ENCODE data around the gene TMEM30A. TPM values are rescaled to one million over a fixed set of nuclear protein-coding genes. Genes with fewer than 3 reads are reported as not detected.

The TMEM30A gene
- total RNA-seq, 2 donors from 2014 or later = 20.8 to 60.7 TPM

DNA sequence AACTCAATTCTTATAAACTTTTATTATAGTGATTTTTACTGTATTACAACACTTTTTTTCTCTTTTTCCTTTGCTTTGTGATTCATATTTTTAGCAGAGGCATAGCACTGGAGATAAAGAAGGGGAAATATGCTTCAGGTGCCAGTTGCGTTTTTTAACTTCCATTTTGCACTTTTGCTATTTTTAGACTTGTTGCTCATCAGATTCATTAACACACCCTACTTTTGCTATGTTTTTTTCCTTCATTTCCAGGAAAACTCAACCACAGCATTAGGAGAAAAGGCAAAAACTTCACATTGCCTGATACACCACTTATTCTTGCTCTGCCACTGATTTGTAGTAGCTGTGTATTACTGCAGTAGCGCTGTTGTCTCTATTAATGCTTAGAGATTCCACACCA is 8.0 kb upstream of the TMEM30A start:
- H3K27me3 ChIP-seq = no peaks in the 10 kb centered on the region
- intact Hi-C loops (cut with DNase I) = no loop called here
- peak overlapping the region in 3 of 4 donors; percentile 36 to 81 (median 73) for H3K27ac ChIP-seq
- H3K36me3 ChIP-seq (replicated peaks in 1 of 2; ENCODE audit: insufficient read depth in 1 of 2, low read depth in 2 of 2) = no peaks in the 10 kb centered on the region
- ATAC-seq (no peak), DNase-seq (no peak)
- TF ChIP-seq POLR2A (IDR thresholded peaks at IDR 0.05) = no peak
- TF ChIP-seq, protein P1, sequence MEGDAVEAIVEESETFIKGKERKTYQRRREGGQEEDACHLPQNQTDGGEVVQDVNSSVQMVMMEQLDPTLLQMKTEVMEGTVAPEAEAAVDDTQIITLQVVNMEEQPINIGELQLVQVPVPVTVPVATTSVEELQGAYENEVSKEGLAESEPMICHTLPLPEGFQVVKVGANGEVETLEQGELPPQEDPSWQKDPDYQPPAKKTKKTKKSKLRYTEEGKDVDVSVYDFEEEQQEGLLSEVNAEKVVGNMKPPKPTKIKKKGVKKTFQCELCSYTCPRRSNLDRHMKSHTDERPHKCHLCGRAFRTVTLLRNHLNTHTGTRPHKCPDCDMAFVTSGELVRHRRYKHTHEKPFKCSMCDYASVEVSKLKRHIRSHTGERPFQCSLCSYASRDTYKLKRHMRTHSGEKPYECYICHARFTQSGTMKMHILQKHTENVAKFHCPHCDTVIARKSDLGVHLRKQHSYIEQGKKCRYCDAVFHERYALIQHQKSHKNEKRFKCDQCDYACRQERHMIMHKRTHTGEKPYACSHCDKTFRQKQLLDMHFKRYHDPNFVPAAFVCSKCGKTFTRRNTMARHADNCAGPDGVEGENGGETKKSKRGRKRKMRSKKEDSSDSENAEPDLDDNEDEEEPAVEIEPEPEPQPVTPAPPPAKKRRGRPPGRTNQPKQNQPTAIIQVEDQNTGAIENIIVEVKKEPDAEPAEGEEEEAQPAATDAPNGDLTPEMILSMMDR (IDR thresholded peaks at IDR 0.05) = no peak
- no peak overlapping the region for H3K4me3 ChIP-seq
- peaks cover 0 to 7% (median 0%) of the 10 kb centered on the region in 3 donors for H3K9me3 ChIP-seq
- 57 to 62% methylated on average over 2 of the region's 2 CpGs for whole genome bisulfite sequencing, 2 donors
- peaks cover 44% of the 10 kb centered on the region for H3K4me1 ChIP-seq

DNA sequence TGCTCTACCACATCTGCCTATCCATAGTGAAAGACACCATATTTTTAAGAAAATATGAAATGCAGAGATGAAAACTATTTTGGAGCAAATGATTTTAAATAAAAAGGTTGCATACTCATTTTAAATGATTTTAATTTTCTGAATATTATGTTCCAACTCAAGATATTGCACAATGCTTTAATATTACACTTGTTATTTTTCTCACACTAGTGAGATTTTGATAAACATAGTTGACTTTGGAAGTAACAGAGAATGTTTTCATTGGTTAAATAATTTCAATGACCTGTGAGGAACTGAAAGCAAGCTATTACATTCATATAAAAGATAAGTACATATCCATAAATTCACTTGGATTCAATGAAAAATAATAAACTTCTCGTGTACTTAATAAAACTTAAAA is 7.2 kb upstream of the TMEM30A start:
- Histone ChIP-seq H3K27me3 (no peaks in the 10 kb centered on the region), H3K36me3 (replicated peaks in 1 of 2; ENCODE audit: insufficient read depth in 1 of 2, low read depth in 2 of 2) (no peaks in the 10 kb centered on the region), H3K4me1 (peaks cover 52% of the 10 kb centered on the region), H3K4me3 (no peak overlapping the region), H3K27ac (peak overlapping the region; percentile 48 to 81 (median 68)), H3K9me3 (no peaks in the 10 kb centered on the region)
- intact Hi-C loops (cut with DNase I) = no loop called here
- no peak for TF ChIP-seq POLR2A (IDR thresholded peaks at IDR 0.05)
- TF ChIP-seq, protein P1 (IDR thresholded peaks at IDR 0.05) = no peak
- ATAC-seq (peak; percentile 83), DNase-seq (no peak)
- 23 to 38% methylated on average over 1 of the region's 1 CpG for WGBS, 2 donors

DNA sequence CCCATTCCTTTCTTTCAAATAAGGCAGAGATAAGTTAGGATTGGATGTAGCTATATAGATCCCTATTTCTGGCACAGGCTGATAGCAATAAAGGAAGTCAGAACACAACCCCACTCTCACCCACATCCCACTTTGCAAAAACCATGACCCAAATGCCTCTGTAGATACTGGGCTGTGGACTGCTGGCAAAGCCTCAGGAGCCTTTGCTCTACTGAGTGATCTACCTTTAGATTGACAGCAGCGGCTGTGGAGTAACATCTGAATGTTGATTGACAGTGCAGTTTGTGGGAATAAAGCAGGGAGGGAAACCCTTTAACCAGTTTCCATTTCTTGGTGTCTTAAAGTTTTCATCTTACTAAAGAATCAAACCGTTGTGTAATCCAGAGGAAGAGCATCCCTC is 6.7 kb upstream of the TMEM30A start:
- H3K27ac ChIP-seq = peak overlapping the region; percentile 48 to 81 (median 68)
- TF ChIP-seq, protein P1 (IDR thresholded peaks at IDR 0.05) = no peak
- no peak for TF ChIP-seq POLR2A (IDR thresholded peaks at IDR 0.05)
- no peaks in the 10 kb centered on the region for H3K36me3 ChIP-seq (replicated peaks in 1 of 2; ENCODE audit: insufficient read depth in 1 of 2, low read depth in 2 of 2)
- no peak overlapping the region for H3K4me3 ChIP-seq
- DNase-seq (peak in 2 of 4 donors; percentile 27 to 34), ATAC-seq (peak; percentile 27)
- intact Hi-C loops (cut with DNase I) = no loop called here
- H3K27me3 ChIP-seq = no peaks in the 10 kb centered on the region
- 22 to 27% methylated on average over 2 of the region's 2 CpGs for WGBS, 2 donors
- no peaks in the 10 kb centered on the region for H3K9me3 ChIP-seq
- H3K4me1 ChIP-seq = peaks cover 56% of the 10 kb centered on the region

- peaks cover 65% of the 10 kb centered on the region for H3K4me1 ChIP-seq
- TF ChIP-seq POLR2A (IDR thresholded peaks at IDR 0.05) = no peak
- TF ChIP-seq, protein P1 (IDR thresholded peaks at IDR 0.05) = no peak
- ATAC-seq = no peak
- peak in 1 of 4 donors; percentile 18 for DNase-seq
- H3K27ac ChIP-seq = peak overlapping the region; percentile 26 to 81 (median 68)
- no peaks in the 10 kb centered on the region for H3K9me3 ChIP-seq
- WGBS, 2 donors = 38 to 51% methylated on average over 7 of the region's 7 CpGs
- intact Hi-C loops (cut with DNase I) = no loop called here
- no peak overlapping the region for H3K4me3 ChIP-seq
- no peaks in the 10 kb centered on the region for H3K36me3 ChIP-seq (replicated peaks in 1 of 2; ENCODE audit: insufficient read depth in 1 of 2, low read depth in 2 of 2)
- no peaks in the 10 kb centered on the region for H3K27me3 ChIP-seq
These were observed 5.7 kb upstream of the TMEM30A start for GRCh38 chr6:75290136-75290945.

GRCh38 chr6:75288023-75288422 is 3.4 kb upstream of the TMEM30A start:
- intact Hi-C loops (cut with DNase I) = no loop called here
- DNase-seq (no peak), ATAC-seq (no peak)
- TF ChIP-seq, protein P1 (IDR thresholded peaks at IDR 0.05) = no peak
- TF ChIP-seq POLR2A (IDR thresholded peaks at IDR 0.05) = no peak
- H3K27me3 ChIP-seq = no peaks in the 10 kb centered on the region
- peaks cover 65% of the 10 kb centered on the region for H3K4me1 ChIP-seq
- no peaks in the 10 kb centered on the region for H3K36me3 ChIP-seq (replicated peaks in 1 of 2; ENCODE audit: insufficient read depth in 1 of 2, low read depth in 2 of 2)
- H3K9me3 ChIP-seq = no peaks in the 10 kb centered on the region
- 69 to 82% methylated on average over 1 of the region's 1 CpG for WGBS, 2 donors
- H3K27ac ChIP-seq = no peak overlapping the region
- H3K4me3 ChIP-seq = no peak overlapping the region

Data from body of pancreas (tissue), 4 donors.